ENCODE data around the gene ARHGEF16.

DNA sequence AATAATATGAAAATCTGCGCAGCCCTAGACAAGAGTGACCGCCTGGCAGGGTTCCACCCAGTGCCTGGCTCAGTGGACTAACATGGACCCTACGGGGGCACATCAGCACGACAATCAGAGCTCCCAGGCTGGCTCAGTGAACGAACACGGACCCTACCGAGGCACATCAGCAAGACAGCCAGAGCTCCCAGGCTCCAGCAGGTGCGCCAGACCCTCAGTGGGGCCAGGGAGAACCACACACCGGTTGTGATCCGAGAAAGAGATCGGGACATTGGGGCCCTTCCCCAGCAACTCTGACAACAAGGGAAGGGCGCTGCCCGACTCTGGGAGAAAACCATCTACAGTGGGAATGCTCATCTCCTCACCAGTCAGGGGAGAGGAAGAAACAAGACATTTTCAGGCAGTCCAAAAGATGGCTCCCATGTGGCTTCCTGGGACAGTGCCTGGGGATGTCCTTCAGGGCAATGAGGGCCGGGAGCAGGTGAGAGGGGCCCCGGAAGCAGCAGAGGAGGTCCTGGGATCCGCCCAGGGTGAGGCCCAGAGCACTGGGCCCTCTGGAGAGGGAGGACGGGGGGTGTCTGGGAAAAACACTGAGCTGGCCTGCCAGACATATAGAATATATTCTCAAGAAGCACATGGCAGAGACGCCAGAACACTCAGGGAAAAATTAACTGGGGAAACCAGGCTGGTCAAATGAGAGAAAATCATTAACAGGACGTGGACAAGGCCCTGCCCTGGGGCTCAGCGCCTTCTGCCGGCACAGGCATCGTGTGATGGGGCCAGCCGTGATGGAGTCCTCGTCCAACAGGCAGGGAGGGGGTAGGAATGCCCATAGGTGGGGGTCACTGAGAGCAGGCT lies 4.8 kb downstream of the ARHGEF16 start:
- TF ChIP-seq POLR2A (IDR thresholded peaks at IDR 0.05; ENCODE audit: low read length) = no peak
- no peak for TF ChIP-seq GATA1 (IDR thresholded peaks at IDR 0.05; ENCODE audit: low read depth, low read length)
